GM18873 (cell line): ENCODE results near the gene PROB1.
"Not testable (repeated sequence)": the region's sequence is repeated elsewhere in the genome, so short reads cannot be mapped to it uniquely, and the experiment has no call there.

Experiments used
- ATAC-seq: cut with Tn5 transposase; IDR thresholded peaks from one replicate; pipeline ENCODE4 v1.9.1; 2021; ENCODE audit warnings: mild to moderate bottlenecking, moderate library complexity, moderate number of reproducible peaks; ENCODE audit not compliant: unreplicated experiment, low FRiP score

The PROB1 gene, protein sequence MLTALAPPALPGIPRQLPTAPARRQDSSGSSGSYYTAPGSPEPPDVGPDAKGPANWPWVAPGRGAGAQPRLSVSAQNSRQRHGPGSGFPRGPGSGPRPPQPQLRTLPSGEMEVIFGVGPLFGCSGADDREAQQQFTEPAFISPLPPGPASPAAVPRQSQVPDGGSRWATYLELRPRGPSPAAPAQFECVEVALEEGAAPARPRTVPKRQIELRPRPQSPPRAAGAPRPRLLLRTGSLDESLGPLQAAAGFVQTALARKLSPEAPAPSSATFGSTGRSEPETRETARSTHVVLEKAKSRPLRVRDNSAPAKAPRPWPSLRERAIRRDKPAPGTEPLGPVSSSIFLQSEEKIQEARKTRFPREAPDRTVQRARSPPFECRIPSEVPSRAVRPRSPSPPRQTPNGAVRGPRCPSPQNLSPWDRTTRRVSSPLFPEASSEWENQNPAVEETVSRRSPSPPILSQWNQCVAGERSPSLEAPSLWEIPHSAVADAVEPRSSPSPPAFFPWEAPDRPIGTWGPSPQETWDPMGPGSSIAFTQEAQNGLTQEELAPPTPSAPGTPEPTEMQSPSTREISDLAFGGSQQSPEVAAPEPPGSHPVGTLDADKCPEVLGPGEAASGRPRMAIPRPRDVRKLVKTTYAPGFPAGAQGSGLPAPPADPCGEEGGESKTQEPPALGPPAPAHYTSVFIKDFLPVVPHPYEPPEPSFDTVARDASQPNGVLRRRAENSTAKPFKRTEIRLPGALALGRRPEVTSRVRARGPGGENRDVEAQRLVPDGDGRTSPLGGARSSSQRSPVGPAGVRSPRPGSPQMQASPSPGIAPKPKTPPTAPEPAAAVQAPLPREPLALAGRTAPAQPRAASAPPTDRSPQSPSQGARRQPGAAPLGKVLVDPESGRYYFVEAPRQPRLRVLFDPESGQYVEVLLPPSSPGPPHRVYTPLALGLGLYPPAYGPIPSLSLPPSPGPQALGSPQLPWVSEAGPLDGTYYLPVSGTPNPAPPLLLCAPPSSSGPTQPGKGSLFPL

DNA sequence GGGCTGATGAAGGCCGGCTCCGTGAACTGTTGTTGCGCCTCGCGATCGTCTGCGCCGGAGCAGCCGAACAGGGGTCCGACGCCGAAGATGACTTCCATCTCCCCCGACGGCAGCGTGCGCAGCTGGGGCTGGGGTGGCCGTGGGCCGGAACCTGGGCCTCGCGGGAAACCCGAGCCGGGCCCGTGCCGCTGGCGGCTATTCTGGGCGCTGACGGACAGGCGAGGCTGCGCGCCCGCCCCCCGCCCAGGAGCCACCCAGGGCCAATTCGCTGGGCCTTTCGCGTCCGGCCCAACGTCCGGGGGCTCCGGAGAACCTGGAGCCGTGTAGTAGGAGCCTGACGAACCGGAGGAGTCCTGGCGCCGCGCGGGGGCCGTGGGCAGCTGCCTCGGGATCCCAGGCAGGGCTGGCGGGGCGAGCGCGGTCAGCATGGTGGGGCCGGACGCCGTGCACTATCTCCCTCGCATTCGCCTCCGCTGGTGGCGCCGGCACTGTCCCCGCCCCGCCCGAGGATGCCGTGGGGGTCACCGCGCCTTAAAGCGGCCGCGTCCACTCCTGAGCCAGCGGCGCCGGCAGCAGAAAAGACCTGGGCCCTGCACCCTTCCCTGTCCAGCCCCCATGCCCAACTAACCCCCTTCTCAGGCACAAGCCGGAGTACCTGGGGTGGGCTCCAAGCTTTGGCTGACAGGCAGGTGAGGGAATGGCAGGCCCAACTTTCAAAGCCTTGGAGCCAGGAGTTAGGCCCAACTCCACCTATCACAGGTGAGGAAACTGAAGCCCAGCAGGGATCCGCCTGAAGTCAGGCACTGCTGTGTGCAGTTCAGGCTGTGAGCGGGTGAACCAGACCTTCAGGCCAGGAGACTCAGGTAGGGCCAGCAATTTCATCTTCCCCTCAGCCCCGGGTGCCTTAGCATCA, at the start of gene PROB1:
Gene PROB1 (minus strand): TSS at position 451 of the 913 bp plus-strand sequence. CDS start 23 bp downstream, at position 428.
- ATAC-seq, result no peak

DNA sequence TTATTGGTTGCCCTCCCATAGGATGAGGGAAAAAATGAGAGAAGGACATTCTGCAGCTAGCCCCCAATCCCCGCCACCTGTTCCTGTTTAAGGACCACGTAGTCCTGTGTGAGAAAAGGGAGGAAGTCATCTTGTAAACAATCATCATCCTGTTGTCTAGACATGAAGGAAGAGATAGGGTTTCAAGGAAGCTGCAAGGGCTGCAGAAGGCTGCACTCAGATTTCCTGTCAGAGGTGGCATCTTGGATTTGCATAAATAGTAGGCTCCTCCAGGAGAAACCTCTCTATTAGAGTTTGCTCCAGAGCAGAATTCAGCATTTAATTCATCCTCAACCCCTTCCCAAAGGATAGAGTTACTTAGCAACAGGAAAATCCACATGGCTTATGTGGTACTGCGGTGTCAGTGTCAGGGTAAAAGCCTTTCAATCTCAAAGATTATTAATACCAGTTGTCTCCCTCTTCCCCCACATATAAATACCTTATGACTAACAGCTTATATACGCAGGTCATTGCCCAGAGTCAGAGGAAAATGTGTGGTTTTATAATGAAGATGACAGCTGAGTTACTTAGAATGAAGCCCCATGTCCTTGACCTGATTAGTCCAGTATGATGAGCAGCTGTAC, 49.0 kb upstream of the PROB1 start:
- no peak for ATAC-seq

DNA sequence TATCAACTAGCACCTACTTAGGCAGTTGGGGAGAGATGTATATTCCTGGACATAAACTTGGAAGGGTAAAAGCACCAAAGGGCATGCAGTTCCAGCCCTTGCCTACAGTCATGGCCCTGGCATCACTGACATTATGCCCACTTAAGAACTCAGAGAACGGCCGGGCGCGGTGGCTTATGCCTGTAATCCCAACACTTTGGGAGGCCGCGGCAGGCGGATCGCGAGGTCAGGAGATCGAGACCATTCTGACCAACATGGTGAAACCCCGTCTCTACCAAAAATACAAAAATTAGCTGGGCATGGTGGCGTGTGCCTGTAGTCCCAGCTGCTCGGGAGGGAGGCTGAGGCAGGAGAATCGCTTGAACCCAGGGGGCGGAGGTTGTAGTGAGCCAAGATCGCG, 45.5 kb upstream of the PROB1 start:
- not testable (repeated sequence) for ATAC-seq

DNA sequence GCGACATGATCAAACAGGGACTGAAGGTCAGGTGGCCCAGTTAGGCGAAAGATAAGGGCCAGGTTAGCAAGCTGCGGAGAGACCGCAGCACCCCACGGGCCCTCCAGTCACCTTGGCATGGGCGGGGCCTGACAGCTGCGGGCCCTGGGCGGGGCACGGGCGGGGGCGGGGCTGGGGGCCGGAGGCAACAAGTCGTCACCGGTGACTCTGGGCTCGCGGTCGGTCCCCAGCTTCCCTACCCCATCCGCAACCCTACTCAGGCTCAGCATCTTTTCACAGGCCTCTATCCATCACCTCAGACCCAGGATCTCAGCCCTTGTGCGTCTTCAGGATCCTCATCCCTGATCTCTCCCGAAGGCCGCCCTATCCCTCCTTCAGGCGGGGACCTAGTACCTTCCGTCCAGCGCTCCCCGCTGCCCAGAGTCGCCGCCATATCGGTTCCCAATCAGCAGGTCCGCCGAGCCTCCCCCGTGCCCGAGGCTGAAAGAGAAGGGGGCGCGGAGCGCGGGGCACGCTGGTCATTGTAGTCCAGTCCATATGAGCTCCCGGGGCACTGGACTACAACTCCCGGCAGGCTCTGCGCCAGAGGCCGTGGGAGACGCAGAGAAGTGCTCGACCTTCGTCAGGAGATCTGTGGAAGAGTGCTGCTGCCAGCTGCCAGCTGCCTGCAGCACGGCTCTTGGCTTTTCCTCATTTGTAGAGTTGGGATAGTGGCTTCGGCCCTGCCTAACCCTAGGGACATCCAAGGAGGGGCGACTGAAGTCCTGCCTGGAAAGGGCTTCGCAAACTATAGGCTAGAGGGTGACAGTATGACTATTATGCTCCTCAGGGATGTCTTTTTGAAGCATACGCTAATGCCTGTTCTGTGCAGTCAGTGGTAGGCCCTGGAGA, 44.4 kb upstream of the PROB1 start, which contains the start of gene DNAJC18:
Gene DNAJC18 (minus strand): TSS at position 513 of the 891 bp plus-strand sequence. CDS start 80 bp downstream, at position 433.
- peak; percentile 68 for ATAC-seq

DNA sequence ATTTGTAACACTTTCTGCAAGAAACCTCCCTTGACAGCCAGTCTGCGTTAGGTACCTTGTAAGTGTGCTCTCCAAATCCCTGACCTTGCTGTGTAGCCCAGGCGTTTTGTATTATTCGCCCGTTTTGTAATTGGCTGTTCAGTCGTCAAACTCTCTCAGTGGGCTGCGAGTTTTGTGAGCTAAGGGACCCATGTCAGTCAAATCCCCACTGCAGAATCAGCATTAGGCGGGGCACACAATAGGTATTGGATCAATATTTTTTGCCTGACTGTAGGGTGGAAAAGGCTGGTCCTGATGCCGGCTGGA, 43.8 kb upstream of the PROB1 start:
- ATAC-seq, result no peak

DNA sequence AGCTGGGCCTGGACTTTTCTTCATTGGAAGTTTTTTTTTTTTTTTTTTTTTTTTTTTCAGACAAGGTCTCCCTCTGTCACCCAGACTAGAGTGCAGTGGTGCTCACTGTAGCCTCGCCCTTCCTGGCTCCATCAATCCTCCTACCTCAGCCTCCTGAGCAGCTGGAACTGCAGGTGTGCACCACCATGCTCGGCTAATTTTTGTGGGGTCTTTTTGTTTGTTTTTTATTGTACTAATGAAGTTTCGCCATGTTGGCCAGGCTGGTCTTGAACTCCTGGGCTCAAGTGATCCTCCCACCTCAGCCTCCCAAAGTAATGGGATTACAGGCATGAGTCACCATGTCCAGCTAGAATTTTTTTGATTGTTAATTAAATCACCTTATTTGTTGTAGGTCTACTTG, 40.8 kb upstream of the PROB1 start:
- no peak for ATAC-seq

DNA sequence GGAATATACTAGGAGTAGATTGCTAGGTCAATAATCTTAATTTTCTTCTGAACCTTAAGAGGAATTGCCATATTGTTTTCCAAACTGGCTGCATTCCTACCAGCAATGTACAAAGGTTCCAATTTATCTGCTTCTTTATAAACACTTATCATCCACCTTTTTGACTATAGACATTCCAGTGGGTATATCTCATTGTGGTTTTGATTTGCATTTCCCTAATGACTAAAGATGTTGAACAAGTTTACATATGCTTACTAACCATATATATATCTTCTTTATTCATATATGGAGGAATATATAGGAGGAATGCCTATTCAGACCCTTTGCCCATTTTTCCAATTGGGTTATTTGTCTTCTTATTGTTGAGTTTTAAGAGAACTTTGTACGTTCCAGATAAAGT, 36.8 kb upstream of the PROB1 start:
- ATAC-seq, result no peak

DNA sequence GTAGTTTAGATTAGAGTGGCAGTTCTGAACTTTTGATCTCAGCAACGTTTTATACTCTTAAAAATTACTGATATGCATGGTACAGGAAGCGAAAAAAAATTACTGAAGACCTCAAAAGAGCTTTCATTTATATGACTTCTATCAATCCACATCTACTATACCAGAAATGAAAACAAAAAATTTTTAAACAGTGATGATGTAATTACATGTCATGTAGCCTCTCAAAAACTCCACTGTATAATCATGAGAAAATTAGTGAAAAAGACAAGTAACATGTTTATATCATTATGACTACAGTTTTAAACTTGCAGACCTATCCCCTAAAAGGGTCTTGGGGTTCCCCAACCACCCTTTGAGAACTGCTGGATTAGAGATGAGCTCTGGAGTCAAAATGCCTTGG, 35.1 kb upstream of the PROB1 start:
- no peak for ATAC-seq

DNA sequence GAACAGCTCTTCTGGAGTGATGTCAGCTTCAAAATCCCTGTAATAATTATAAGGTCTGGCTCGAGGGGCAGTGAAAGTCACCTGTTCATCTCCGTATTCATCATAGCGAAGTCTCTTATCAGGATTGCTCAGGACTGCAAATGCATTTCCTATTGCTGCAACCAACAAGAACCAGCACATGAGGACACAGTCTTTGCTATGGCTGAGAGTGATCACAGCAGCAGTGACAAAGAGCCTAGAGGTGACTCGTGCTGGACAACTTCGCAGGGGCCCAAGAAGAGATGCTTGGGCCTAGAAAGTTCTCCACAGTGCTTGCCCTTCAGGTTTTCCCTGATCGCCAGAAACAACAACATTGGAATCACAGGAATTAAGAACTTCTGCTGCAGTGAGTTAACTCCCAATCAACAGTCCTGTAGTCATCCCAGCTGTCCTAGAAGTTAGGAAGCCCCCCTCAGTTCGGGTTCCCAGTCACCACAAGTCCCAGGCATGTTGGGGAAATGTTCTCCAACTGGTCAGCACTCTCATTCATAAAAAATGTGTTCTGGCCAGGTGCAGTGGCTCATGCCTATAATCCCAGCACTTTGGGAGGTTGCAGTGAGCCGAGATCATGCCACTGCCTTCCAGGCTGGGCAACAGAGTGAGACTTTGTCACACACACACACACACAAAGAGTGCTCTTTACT, 31.4 kb upstream of the PROB1 start:
- no peak for ATAC-seq

DNA sequence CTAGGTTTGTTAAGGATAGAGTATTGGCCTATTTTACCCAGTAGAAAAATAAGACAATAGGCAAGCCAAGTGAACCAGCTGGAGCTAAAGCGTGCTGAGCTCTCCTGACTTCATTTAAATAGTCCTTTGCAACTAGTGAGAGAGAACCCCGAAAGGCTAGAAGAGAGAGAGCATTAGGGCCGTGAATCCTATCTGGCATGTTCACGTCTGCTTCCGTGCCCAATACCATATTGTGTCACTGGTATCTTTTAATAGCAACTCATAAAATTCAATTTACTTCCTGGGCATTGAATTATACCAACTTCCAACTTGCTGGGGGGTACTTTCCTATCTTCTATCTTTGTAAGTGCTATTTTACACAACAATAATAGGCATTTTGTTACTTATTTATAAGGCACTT, 30.6 kb upstream of the PROB1 start:
- ATAC-seq, result no peak

DNA sequence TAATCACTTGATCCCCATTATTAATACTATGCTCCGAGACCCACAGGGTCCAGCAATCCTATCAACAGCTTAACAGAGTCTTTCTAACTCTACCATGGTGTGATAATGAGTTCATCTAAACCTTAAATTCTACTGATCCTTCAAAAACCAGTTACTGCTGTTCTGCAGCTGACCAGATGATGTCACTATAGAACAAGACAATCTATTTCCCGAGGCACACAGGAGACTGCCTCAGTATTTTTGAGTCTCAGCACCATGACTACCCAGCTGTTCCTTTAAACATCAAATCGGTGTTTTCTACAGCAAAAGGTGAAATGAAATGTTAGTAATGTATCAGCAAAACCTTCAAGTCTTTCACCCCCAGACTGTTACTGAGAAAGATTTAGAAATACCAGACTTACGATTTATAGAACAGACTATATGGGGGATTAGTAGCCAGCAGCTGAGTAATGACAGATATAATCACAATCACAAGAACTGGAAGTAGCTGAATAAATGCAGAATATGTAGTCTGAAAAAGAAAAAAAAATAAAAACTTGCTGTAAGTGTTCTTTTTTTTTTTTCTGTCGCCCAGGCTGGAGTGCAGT, 27.5 kb upstream of the PROB1 start:
- ATAC-seq, result no peak

DNA sequence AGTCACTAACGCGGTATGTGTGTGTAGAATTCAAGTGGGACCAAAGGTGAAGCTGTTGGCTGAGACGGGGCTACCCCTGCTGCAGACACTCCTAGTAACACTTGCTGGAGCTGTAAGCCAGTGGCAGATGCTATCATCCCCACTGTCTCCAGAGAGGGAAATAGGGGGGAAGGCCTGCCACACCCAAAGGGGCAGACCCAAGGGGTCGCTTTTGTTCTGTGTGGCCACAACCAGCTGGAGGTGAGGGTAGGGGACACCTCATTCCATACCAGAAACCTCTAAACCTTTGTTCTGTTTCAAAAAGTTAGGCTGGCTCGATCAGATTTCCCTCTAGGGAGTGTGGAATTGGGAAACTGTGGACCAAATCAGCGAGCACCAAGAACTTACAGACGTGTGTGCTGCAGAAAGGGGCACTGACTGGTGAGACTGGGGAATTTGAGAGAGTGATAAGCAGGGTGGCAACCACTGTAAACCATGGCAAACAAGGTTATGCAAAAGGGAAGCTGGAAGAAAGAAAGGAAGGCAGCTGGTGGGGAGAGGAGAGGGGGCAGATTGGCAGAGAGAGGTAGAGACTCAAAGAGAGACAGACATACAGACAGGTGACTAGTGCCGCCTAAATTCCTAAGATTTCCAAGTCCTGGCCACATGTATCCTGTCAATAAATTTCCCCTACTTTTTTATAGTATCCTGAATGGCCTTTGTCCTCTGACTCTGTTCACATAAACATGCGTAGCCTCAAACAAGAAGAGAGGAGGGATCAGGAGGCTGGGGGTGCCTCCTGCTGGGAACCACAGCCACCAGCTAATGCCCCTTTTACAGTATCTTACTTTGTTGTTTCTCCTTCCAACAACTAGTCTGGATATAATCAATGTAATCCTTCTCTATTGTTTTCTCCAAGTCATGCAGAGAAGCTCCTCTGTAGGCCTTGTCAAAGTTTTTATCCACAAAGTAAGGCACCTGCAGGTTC, 24.6 kb upstream of the PROB1 start:
- ATAC-seq, result no peak

DNA sequence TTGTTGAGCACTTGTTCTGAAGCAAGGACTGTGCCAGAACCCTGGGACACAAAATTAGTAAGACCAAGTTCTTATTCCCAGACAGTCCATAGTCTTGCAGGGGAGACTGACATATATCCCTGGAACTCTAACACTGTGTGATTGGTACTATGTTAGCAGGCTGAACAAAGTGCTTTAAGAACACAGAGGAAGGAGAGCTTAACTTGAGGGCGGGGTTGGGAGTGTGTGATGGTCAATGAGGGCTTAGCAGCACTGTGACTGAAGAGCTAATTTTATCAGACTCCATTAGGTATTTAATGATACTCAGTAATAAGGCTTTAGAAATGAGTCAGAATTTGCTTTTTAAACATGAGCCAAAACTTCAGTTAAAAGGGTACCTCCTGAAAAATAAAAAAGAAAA, 23.9 kb upstream of the PROB1 start:
- ATAC-seq, result no peak

DNA sequence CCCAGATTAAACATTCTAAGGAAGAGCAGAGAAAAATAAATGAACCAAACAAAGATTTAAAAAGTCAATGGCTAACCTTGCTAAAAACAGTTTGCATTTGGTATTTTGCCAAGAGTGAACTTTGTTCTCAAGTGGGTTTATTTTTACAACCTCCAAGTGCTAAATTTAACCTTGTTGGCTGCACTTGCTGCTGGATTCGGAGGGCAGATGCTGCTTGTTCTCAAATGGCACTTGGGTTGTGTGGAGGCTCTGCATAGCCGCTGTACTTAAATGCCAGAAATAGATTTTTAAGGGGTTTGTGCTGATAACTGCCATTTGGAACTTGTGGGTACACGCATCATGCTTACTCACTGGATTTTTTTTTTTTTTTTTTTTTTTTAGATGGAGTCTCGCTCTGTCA, 22.3 kb upstream of the PROB1 start:
- ATAC-seq, result no peak

DNA sequence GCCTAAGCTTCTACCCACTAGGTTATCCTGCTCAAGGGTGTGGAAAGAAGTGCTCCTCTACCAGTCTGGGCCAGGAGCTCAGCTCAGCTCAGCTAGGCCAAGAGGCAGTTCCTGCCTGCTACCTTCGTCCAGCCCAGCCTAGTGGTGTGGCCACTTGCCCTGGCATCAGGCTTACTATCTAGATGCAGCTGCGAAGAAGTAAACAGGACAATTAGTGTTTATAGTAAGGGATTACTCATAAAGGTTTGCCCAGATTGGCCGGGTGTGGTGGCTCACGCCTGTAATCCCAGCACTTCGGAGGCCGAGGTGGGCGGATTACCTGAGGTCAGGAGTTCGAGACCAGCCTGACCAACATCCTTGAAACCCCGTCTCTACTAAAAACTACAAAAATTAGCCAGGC, 21.7 kb upstream of the PROB1 start:
- no peak for ATAC-seq

DNA sequence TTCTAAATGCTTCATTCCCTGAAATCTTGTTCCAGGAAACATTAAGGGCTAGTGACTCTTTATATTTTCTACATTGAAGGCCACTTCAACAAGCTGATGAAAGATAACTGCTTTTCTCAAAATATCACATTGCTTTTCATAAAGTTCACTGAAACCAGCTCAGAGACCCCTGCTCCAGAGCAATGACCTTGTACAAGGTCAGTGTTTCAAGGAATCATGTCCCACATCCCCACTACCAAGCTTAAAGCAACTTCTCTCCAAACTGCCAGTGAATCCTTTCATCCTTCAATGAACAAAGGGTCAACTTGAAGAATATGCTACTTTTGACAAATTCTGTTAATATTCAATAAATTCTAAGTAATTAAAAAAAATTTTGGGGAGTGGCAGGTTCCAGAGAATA, 21.0 kb upstream of the PROB1 start:
- no peak for ATAC-seq
